A172 (cell line): ENCODE data around the gene NOL3. TPM values are rescaled to one million over a fixed set of nuclear protein-coding genes. Genes with fewer than 3 reads are reported as not detected.
"Not testable (repeated sequence)": the region's sequence is repeated elsewhere in the genome, so short reads cannot be mapped to it uniquely, and the experiment has no call there.

ENCODE experiments used
- DNase-seq: peaks from one replicate; pipeline ENCODE4 v3.0.0-alpha.2; 2015; ENCODE audit warnings: low spot score
- total RNA-seq: library from RNA; depleted of rRNA; stranded (reverse); fragments of >200 nt; shearing (Covaris generic); gene quantifications from 2 replicates; pipeline ENCODE4 v1.2.3, GENCODE V29; 2014; rRNA removed

NOL3 gene
- 11.2 and 19.6 TPM in 2 replicates for total RNA-seq

DNA sequence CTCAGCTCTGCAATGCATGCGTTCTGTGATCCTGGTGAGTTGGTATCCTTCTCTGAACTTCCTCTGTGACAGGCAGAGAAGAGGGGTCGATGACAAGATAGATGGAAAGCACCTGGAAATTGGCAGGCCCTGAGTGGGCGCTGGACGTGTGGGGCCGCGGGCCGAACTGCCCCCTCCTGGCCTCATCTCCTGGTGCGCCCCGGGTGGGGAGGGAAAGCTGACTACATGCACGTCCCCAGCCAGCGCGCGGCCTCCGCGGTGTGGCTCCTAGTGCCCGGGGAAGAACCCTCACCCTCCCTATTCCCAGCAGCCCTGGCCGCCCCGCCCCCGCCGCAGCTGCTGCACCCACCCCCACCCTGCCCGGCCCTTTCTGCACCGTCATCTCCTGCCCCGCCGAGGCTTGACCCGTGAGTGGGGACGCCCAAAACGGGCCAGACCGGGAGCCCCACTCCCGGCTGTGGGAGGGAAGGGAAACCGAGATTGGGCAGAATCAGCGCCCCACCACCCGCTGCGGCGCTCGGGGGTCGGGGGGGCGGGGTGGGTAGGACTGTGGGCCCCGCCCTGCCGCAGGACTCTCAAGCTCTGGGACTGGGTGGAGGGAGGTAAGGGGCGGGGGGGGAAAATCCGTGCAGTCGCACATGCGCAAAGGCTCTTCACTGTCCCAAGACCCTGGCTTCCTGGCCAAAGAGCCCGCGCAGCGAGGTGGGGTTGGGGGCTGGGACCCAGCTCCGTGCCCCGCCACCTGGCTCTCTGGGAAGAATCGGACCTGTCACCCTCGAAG lies at the start of gene NOL3:
NOL3 (plus strand) TSS at position 371 of the 781 bp plus-strand sequence.
- DNase-seq = peak; percentile 87

DNA sequence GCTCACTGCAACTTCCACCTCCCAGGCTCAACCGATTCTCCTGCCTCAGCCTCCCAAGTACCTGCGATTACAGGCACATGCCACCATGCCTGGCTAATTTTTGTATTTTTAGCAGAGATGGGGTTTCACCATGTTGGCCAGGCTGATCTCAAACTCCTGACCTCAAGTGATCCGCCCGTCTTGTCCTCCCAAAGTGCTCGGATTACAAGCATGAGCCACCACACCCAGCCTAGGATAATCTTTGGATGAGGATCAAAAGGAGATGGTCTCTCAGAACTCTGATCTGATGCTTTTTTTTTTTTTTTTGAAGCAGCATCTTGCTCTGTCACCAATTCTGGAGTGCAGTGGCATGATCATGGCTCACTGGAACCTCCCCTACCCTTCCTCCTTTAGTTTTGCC lies 47.5 kb upstream of the NOL3 start:
- not testable (repeated sequence) for DNase-seq

DNA sequence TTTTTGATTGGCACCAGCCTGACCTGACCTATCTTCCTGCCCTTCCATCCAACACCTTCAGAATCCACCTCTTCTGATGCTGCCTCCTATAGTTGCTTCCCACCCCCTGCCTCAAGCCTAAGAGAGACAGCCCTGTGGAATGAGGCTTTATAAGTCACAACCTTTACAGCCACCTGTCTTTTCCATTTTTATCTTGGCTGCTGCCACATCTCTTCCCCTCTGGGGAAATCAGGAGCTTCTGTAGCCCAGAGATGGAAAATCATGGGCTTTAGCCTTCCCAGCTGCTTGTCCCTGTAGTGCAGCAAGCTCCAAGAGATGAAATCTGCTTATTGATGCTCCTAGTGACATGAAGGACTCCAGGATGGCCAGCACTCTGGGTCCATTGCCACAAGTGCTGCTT lies 41.9 kb upstream of the NOL3 start:
- DNase-seq = no peak

DNA sequence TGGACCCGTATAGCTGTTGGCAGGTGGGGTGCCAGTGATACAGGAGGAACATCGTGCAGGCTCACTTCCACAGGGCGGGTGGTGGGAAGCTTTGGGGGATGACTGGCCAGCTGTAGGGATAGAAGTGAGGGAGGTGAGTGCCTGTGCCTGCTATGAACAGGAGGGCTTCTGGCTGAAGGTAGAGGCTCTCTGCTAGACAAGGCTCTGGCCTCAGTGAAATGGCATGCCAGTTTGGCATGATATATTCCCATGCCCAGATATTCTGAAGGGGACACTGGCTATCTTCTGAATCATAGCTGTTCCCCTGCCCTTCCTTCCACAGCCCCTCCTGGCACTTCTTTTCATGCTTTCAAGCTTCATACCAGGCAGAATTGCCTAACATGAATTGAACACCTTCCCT lies 41.5 kb upstream of the NOL3 start:
- no peak for DNase-seq

DNA sequence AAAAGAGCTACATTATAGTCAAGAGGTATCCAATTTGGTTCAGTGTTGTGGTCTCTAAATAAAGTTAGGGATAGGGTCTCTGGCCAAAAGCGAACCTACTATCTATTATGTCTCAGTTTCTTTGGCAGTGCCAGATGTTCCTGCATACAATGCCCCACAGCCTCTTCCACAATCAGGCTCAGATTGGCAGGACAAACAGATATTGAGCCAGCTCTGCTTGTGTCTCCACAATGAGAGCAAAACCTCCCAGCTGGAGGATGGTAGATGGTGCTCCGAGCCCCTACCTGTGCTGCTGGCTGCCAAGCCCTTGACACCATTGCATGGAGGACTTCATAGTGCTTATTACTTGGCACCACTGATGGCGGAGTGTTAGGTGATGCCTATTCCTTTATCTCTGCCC lies 40.9 kb upstream of the NOL3 start:
- no peak for DNase-seq

DNA sequence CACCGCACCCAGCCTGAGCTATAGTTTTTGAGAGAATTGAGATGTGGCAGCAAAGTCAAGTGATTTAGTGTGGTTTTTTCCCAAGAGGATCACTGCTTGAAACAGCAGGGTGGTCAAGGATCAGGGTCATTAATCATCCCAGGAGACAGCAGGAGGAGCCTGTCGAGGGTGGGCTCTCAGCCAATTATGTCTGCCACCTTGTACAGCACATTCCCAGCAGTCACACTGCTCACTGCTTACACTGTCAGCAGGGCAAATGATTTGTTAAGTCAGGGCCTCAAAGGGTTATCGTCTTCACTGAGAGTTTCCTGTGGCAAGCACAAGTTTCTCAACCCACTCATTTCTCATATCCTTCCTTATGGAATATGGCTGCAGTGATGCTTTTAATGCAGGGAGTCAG lies 32.7 kb upstream of the NOL3 start:
- peak; percentile 63 for DNase-seq

DNA sequence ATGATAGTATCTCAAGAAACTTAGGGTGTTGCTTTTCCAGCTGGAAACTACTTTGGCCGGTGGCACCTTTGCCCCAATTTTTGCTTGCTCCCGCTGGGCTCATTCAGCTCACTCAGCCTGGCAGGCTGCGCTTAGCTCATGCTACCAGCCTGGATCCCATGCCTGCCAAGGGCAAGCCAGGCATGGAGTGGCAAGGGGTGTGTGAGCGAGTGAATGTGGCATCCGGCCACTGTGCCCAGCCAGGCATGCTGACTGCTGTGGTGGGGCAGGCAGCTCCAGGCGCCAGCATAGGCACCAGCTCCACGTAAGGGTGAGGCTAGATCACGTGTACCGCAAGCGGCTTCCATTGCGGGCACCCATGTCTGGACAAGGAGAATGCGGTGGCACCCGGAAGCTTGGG lies 28.9 kb upstream of the NOL3 start:
- no peak for DNase-seq

DNA sequence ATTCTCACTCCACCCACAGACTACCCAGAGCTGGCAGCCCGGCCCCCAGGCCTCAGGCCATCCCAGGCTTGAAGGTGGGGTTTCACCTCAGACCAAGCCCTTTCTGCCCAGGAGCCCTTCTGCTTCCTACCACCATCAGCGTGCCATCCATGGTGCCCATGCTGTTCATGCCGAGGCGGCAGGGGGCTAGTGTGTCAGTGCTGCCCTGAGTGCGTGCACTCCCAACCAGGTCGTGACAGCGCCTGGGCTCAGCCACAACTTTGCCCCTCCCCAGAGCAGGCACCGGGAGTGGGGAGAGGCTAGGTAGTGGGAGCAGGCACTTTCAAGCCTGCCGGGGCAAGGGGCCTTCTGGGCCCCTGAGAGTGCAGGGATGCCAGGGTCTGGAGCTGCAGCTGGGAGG lies 28.0 kb upstream of the NOL3 start:
- no peak for DNase-seq

DNA sequence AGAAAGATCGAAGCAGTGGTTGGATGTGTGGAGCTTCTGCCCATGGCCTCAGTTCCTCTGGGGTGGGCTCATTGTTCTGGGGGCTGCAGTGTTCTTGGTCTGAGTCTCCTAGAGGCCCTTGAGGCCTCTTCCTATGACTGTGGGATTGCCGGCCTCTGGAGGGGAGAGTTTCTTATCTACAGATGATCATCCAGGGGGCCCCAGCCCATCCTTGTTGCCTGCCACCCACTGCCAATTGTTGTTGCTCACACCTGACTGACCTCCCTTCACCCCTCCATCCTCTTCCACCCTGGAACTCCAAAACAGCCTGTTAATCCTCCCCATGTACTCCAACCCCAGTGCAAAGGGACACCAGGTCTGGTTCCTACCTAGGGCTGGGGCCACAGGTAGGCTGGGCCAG lies 25.4 kb upstream of the NOL3 start:
- no peak for DNase-seq

DNA sequence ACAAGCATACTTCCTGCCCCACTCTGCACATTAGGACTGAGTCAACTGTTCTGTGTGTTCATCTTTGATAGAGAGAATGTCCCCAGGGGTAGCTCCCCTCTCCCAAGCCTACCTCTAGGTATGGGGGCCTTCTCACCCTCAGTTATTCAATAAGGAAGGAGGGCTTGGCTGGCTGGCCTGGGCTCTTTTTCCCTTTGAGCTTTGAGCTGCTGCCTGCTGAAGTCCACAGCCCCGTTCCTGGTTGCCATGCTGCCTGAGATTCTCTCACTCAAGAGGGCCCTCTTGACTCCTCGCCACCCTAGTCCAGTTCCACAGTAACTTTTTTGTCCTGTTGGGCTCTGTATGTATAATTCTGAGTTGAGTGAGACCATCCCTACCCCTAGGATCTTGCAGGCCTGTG lies 24.6 kb upstream of the NOL3 start:
- no peak for DNase-seq

DNA sequence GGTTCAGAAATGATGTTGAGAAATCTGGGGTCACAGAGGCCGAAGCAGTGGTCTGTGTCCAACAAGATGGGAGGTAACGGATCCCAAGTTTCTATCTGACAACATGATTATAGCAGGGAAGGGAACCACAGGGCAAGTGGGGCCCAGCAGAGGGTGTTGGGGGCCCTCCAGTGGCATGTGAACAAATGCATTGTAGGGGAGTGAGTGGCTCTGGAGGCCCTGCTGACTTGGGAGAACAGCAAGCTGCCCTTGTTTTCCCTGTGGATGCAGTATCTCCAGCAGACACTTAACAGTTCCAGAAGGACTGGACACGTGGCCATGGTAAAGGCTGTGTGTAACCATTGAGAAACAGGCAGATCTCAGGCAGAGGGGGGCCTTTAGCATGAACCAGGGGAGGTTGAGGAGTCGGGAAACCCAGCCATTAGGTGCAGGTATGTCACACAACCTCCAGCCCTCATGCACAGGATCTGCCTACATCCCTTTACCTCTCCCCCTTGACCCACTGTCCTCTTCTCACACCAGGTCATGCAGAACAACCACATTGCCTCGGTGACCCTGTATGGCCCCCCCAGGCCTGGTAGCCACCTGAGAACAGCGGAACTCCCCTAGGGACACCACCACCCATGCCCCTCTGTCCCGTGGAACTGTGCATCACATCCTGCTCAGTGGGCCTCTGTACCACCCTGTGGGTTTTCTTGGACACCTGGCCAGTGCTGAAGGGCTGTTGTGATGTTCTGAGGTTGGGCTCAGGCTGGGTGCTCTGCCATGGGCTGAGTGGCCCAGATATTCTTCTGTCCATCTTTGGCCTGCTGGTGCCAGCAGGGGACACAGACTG lies 23.6 kb upstream of the NOL3 start:
- no peak for DNase-seq

DNA sequence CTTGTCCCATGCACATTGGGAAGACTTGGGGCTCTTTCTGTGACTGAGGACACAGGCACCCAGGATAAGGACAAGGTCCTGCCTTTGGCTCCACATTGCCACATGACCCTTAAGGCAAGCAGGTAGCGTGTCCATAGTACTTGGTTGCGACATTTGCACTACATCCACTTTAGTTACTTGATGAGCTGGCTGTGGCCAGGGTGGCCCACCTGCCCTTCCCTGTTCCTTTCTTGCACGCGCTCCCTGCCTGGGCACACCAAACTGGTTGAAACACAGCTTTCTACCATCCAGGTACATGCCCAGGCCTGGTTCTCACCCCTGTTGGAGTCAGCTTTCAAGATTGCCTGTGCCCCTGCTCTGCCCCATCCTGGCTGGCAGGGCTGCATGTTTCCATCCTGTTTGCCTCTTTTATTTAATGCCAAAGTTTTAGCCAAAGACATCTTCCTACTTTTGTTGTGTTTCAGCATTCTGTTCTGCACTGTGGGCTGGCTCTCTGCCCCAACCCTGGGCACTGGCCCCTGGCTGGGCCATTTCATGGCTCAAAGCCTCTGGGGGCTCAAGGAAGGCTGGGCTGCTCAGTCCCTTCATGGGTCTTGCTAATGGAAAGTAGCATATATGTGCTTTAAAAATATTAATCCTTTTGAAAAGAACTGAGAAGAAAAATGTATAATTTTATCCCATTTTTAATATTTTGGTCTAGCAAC lies 22.7 kb upstream of the NOL3 start:
- DNase-seq = no peak

DNA sequence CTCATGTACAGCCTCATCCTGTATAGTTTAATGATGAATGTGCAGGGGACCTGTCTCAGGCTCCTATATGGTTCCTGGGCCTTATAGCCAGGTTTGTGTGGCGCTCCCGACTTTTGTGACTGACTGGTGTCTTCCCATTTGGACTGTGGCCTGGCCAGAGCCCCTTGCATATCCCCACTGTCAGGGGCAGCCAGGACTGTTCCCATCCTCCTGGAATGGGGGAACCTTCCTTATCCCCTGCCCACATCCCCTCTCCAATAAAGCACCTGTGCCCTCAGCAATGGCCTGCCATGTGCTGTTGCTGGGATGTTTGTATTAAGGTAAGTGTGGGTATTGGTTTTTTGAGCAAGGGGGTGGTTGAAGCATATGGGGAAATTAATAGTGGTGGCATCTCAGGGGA lies 22.1 kb upstream of the NOL3 start:
- DNase-seq = no peak

DNA sequence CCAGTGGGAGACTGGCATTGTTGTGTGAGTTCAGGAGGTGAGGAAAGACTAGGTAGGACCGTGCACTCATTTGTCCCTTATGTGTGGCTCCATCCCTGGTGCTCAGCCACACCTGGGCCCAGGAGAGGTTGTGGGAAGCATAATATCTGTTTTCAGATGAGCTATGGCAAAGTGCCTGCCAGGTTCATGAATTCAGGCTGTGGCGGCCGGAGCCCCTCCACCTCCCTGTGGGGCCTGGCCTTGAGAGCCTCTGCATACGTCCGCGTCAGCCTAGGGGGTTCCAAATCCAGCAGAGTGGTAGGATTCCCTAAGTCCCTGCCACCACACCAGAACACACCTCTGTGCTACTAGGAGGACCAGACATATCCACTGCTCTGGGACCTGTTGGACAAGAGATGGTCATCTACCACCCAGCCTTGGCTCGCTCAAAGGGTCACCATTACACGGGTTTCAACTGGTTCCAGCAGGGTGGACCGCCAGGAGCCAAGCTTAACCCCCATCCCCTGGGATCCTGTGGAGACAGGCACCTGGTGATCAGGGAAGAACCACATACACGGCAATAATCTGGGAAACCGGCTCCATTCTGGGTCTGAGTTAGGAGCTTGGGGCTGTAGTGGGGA lies 21.6 kb upstream of the NOL3 start:
- DNase-seq = no peak

DNA sequence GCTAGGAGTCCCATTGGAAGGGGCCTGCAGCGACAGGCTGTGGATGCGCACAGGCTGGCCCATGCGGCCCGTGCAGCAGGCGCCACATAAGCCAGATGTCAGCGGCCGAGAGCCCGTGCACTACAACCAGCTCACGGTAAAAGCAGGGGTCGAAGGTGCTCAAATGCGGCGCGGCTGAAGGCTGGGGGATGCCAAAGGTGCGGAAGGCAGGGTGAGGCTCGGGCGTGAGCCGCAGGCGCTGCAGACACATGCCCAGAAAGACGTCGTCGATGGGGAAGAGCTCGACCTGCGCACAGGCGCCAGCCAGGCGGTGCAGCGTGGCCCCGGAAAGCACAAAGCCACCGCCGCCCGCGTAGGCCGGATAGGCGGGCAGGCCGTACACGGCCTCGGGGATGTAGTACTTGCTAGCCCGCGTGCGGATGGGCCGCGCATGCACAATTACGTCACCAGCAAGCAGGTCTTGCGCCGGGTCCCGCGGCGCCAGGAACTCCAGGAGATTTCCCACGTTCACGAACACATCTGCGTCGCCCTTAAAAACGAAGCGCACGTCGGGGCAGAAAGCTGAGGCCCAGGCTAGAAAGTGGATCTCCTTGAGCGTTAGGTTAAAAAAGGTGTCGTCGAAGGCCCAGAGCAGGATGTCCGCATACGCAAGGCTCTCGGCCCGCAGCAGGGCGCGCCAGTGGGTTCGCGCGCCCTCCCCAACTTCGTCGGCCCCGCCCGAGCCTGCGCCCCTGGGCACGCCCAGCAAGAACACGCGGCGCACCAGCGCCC lies 20.9 kb upstream of the NOL3 start:
- no peak for DNase-seq

DNA sequence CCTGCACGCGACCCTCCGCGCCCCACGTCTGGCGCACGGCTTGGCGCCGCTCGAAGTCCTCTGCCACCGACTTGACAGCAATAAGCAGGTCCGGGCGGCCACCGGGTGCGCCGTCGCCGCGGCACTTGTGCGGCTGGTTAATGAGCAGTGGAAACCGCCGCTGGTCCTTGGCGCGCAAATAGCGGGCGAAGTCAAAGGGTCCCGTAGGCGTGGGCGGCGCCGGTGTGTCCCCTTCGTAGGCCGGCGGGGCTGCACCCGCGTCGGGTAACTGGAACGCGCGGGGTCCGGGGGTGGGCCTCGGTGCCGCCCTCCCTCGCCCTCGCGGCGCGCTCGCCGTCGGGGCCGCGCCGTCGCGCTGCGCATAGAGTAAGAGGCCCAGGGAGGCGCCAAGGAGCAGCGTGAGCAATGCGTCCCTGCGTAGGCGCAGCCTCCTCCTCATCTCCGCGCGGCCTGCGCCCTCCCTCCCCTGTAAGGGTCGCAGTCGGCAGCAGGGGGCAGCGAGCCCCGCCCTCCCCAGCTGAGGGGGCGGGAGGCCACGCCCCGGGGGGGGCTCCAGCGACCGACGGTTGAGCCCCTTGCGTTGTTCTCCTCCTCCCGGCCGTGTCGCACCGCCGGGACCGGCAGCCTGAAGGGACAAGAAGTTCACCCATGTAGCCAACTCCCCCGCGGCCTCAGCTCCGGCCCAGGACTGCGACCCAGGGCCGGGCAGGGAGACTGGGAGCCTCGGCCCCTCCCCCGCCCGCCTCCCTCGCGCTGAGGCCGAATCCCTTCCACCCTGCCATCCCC lies 20.1 kb upstream of the NOL3 start:
- DNase-seq = no peak

DNA sequence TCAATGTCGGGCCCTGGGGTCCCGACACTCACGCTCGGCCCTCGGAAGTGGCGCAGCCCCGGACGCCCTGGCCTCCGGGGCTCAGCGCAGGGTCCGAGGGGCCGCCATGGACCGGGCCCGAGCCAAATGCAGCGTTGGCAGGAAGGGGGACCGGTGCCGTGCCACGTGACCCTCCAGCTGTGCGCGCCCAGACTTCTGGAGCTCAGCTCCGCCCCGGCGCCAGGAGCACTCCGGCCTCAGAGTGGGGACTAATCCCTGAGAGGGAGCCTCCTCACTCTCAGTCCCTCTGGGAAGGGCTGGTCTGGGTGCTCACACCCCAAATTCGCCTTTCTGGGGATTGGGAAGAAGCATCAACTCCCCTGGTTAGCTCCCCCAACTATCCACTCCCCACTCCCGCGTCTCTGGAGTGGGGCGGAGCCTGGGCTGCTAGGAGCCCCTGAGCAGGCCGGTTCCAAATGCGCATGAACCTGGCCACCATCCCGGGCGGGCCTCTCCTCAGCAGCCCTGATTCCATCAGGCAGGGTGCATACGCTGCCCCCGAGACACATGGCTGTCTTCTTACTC lies 19.4 kb upstream of the NOL3 start, which contains the start of gene B3GNT9:
B3GNT9 (minus strand) TSS at position 166 of the 564 bp plus-strand sequence. CDS start 513 bp downstream, outside the sequence.
- peak; percentile 74 for DNase-seq

DNA sequence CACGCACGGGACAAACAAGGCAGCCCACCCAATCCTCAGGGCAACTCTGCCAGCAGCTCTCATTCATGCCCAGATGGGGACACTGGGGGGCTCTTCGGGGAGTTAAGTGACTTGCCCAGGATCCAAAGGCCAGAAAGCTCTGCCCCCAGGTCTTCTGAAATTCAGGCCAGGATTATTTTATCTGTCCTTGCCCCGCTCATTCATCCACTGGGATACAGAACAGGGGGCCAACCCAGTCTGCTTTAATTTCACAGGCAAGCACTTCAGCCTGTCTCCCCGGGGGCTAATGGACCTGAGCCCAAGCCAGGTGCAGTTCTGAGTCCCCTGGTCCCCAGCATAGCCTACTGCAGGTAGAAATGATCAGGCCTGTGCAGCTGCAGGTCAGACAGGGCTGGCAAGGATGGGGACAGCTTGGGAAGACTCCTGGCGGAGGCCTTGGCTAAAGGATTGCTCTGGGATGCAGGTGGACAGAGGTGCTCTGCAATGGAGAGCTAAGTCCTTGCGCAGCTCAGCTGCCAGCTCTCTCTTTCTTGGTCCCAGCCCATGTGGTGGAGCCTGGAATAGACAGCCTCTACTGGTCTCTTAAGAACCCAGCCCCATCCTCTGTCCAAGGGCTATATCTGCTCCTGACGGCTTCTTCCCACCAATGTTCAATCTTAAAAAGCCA lies 18.8 kb upstream of the NOL3 start:
- no peak for DNase-seq

DNA sequence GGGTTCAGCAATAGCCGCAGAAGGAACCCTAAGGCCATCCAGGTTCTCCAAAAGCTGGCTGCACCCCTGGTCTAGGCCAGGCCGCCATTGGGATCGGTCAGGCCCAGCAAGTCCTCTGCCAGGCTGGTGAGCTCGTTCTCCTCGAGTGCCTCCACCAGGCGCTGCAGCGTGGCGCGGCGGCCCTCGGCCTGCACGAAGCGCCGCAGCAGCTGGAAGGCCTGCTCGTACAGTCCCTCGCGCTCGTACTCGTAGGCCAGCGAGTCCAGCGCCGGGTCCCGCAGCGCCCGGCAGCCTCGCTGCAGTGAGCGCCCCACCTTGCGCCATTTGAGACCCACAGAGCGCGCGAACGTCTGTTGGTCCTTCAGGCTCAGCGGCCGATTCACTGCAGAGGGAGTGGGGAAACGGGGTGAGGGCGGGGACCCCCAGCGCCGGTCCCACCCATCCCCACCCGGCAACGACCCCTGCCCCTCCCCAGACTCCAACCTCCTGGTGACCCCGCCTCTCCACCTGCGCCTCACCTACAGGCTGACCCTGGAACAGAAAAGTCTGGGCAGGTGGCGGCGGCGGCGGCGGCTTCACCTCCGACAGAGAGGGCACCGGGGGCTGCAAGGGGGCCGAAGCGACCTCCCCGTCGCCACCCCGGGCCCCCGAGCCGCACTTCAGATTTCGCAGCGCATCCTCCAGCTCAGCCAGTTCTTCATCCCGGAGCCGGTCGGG lies 15.6 kb upstream of the NOL3 start:
- no peak for DNase-seq
